ENCODE measurements around the gene RDM1.
A peak's percentile ranks its signal among the peaks of the same experiment; 100 is the strongest.
"Not testable (repeated sequence)": the region's sequence is repeated elsewhere in the genome, so short reads cannot be mapped to it uniquely, and the experiment has no call there.

The RDM1 gene, protein sequence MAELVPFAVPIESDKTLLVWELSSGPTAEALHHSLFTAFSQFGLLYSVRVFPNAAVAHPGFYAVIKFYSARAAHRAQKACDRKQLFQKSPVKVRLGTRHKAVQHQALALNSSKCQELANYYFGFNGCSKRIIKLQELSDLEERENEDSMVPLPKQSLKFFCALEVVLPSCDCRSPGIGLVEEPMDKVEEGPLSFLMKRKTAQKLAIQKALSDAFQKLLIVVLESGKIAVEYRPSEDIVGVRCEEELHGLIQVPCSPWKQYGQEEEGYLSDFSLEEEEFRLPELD

DNA sequence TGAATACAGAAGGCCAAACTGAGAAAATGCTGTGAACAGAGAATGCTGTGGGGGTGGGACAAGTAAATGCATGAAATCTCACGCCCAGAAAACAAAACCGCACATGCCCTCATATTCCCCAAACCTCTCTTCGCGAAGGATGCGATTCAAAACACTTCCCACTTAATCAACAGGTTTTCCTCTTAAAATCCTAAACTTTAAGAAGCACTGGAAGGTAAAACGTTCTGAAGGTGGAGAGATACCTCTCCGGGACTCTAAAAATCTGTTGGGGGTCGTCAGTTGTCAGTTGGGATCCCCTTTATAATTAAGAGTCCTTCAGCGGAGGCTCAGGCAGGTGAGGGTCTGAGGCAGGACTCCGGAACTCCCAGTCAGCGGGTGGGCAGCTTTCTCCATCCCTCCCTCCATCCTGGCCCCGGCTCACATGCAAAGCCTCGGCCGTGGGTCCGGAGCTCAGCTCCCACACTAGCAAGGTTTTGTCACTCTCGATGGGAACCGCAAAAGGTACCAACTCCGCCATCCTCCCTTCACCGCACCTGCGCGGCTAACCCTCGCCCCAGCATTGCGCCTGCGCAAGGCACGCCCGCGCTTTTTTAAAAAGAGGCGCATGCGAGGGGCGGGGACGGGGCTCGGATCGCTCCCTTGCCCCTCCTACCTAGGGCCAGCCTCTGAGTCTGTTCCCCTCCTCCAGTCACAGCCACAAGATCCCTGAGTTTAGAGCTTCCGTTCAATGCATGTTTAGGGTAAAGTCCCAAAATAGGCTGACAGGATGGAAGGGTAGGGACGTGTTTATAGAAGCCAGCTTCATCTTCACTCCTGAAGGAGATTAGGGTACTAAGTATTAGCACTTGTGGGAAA is at the start of gene RDM1:
TSS of gene RDM1 (minus strand) at position 563 of the 855 bp plus-strand sequence. CDS start at position 517, 46 bp downstream.
- DNase-seq: peak; percentile 86 to 89

DNA sequence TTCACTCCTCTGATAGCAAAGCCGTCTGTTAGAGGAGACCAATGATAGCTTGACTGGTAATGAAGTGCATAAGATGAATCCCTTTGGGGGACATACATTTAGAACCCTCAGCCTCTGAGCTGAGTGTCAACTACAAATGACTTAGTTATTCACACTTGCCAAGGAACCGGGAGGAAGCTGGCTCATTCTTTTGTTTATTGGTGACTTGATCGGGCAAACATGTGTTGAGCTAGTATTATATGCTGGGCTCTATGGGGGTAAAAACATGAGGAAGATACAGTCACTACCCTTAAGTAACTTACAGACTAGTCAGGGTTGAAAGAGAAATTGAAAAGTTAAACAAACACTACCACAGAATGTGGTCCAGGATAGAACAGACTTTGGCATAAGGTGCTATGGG is 47.8 kb upstream of the RDM1 start:
- DNase-seq: no peak

DNA sequence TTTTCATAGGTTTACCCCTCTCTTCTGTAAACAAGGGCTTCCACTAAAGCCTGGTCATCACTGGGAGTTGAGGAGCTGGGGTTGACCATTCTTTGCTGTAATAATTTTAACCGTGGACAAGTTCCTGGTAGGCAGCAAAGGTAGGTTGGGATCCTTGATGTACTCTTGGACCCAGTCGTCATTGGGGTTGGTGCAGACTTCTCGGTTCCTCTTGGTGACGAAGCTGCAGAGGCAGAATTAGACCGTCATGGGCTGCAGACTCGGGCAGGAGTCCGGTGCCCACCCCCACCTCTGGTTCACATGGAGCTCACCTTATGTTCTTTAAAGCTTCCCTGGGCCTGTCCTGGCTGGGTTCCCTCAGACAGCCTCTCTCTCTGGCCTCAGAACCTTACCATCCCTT is 46.9 kb upstream of the RDM1 start:
- DNase-seq: no peak

DNA sequence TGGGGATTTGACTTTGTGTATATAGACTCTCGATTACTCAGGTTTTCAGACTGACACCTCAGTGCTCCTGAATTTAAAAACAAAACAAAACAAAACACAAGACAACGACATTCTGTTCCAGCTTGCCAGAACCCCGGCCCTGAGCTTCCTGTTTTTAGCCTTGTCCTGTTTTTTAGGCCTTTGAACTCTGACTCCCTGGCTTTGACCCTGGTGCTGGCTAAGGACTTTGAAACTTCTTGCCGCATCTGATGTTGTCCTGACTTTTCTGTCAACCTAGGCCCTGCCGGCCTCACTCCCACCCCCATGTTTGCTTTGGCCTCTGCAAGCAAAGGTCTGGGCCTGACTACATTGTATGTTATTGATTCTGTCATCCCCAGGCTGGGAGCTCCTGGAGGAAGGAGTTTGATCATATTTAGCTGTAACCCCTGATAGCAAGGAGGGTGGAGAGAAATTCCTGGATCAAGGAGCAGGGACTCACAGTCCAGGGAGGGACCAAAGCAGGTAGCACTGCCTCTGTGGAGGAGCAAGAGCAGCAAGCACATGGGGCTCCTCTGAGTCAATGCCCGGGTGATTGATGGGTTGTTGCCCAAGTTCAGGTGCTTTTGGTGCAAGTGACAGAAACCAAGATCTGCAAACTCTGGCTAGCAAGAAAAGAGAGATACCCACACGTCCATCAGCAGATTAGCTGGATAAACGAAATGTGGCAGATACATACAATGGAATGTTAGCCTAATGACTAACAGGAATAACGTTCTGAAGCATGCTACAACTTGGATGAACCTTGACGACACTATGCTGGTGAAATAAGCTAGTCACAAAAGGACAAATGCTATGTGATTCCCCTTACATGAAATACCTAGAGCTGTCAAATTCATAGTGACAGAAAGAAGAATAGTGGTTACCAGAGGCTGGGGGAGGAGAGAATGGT is 43.0 kb upstream of the RDM1 start:
- DNase-seq: no peak

DNA sequence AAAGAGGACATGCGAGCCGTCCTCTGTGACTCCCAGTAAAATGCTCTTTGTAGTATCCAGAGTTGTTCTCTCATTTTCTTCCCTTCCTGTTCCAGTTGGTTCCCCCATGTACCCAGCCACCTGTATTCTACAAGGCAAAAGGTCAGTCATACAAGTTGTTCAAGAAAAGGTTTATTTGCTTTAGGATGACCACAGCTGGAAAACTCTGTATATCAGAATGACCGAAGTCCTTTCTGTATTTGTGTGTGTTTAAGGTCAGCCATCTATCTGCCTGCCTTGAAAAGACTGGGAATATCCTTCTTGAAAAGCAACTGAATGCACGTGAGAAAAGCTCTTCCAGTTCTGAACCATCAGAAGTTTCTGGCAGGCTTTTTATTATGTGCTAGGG is 42.4 kb upstream of the RDM1 start:
- no peak for DNase-seq

DNA sequence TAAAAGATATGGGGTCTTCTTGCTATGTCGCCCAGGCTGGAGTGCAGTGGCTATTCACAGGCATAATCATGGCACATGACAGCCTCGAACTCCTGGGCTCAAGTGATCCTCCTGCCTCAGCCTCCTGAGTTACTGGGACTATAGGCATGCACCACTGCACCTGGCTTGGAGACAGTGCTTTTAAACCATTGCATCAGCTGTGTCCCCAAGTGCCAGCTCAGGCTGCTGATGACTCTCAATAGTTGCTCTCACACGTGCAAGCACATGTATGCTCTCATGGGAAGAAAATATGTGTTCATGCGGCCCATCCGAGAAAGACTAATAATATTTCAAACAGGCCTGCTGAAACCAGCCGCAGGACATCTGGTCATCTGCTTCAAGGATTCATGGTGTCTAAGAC is 42.0 kb upstream of the RDM1 start:
- no peak for DNase-seq

DNA sequence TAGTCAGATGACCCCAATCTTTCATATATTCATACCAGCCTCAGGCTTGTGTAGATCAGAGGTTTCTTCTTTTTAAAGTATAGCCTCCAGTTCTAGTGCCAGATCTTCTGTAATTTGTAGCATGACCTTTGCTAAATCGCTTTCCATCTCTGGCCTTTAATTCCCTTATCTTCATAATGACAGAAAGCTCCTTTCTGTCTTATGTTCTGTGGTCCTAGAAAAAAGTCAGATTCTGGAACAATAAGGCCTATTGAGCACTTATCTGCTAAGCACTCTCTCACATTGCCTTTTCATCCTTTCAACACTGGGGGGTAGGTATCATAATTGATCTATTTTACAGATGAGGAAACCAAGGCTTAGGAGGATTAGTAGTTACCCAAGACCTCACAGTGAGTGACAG is 41.5 kb upstream of the RDM1 start:
- no peak for DNase-seq

DNA sequence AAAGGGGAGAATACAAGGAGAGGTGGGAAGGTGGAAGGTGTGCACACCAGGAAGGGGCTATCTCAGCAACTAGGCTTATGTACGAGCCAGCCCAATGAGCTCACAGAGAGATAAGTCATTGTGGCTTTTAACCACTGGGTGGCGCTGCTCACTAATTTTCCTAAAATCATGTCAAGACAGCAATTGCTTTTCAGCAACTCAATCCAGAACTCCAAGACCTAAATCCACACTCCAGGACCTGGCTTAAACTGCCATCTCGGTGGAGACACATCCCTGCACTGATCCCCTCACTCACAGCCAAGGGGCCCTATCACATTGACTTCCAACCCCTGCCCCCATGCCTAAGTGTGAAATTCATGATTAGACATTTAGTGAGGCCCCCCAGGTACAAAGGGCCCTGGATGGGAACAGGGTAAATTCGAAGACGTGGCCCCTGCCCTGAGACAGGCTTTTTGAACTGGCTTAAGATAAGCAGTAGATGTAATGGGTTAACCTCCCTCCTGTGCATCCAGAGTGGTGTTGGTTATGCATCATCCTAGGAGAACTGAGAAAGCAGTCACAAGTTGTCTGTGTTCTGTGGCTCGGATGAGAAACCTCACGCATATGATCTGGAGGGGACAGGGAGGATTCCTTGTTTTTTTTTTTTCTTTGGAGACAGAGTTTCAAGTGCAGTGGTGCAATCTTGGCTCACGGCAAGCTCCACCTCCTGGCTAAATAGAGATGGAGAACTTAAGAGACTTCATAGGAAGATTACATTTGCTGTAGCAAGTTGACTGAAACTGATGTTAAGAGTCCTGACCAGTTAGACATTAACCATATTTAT is 39.2 kb upstream of the RDM1 start:
- DNase-seq: peak; percentile 51 to 60

DNA sequence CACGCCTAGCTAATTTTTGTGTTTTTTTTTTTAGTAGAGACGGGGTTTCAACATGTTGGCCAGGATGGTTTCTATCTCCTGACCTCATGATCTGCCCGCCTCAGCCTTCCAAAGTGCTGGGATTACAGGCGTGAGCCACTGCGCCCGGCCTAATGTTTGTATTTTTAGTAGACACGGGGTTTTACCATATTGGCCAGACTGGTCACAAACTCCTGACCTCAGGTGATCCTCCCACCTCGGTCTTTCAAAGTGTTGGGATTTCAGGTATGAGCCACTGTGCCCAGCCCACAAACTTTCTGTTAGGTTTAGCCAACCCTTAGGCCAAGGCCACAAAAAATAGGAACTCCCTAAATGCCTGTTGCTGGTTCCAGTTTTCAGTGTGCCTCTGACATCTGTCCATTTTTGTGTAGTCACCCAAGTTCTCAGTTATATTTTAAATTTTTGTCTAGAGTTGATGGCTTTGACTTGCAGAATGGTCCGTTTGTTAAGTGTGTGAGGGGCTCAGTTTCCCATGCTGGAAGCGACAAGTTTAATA is 38.0 kb upstream of the RDM1 start:
- no peak for DNase-seq

DNA sequence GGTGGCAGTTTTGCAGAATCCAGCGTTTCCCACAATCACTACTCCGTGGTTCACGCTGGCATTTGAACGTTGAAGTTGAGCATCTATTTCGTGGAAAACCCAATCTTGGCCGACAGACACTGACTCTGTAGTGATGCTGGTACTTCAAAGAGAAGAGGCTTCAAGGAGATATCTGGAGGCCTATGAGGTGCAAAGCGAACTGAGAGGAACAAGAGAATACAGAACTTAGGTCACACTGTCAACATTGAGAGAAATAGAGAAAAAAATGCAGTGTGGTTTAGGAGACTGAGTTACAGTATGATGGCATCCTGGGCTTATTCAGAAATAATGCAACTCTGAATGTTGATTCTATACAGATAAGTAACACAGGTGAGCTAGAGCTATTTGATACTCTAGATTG is 34.7 kb upstream of the RDM1 start:
- DNase-seq: no peak

DNA sequence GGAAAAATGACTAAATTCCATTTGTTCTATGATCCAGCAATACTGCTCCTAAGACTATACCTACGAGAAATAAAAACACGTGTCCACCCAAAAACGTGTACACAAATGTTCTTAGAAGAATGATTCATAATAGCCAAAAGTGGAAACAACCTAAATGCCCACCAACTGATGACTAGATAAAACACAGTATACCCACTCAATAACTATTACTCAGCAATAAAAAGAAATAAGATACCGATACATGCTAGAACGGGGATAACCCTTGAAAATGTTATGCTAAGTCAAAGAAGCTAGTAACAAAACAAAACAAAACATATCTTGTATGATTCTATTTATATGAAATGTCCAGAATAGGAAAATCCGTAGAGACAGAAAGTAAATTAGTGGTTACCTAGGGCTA is 33.1 kb upstream of the RDM1 start:
- DNase-seq: no peak

DNA sequence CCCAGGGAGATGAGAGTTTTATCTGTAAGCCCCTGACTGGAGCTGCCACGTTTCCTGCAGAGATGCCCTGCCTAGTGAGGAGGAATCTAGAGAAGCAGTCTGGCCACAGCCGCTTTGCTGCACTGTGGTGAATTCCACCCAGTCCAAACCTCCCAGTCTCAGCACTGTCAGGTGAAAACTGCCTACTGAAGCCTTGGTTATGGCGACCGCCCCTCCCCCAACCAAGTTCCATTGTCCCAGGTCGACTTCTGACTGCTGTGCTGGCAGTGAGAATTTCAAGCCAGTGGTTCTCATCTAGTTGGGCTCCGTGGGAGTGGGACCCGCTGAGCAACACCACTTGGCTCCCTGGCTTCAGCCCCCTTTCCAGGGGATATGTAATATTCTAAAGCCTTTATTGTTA is 23.1 kb upstream of the RDM1 start:
- DNase-seq: no peak

DNA sequence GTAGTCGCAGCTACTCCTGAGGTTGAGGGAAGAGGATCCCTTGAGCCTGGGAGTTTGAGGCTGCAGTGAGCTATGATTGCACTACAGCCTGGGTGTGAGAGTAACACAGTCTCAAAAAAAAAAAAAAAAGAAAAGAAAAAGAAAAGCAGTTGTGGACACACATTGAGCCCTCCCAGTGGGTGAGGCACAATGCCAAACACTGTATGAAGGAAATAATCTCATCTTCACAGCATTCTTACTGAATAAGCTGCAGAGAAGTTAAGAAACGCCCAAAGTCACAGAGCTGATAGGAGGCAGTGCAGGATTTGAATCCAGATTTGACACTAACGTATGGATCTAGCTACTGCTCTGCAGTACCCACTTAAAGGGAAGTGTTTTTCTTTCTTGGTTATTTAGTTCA is 18.8 kb upstream of the RDM1 start:
- no peak for DNase-seq

DNA sequence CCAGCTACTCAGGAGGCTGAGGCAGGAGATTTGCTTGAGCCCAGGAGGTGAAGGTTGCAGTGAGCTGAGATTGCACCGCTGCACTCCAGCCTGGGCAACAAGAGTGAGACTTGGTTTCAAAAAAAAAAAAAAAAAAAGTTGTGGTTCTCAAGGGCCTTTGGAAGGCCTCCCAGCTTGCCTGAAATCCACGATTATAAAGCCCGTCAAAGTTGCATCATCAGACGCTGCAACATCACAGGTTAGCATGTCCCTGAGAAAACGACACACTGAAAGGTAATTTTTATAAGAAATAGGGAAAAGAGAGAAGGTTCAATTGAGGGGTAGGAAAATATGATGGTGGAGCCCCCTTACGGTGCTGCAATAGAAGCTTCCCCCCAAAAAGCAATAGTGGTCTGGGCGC is 17.5 kb upstream of the RDM1 start:
- DNase-seq: no peak

DNA sequence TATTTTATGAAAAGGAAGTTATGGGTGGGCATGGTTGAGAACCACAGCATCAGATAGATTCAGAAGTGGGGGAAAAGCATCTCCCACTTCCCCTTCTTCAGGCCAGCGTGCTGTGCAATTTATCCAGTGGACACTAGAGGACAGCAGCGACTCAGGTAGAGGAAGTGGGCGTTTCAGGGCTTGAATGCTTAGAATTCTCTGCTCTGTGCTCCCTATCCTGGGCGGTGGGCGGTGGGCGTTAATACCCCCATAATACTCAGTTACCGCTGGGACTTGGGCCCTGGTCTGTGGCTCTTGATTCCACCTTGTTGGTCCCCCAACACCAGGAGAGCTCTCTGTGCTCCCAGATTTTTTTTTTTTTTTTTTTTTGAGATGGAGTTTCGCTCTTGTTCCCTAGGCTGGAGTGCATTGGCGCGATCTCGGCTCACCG is 16.6 kb upstream of the RDM1 start:
- peak; percentile 15 to 18 for DNase-seq

DNA sequence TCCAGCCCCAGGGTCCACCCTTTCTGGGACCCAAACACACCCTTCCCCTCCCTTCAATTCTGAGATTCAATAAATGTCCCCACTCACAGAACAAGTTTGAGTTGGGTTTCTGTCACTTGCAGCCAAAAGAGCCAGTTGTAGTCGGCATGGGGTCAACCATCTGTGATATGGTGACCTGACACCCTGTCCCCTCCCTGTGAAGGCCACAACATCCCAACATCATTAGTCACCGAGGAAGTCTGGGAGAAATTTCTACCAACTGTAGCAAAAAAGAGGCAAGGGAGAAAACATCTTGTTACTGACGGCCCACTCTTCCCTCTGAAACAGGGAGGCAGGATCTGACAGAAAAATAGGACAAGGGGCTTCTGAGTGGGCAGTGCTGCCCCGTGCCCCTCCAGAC is 13.6 kb upstream of the RDM1 start:
- no peak for DNase-seq

DNA sequence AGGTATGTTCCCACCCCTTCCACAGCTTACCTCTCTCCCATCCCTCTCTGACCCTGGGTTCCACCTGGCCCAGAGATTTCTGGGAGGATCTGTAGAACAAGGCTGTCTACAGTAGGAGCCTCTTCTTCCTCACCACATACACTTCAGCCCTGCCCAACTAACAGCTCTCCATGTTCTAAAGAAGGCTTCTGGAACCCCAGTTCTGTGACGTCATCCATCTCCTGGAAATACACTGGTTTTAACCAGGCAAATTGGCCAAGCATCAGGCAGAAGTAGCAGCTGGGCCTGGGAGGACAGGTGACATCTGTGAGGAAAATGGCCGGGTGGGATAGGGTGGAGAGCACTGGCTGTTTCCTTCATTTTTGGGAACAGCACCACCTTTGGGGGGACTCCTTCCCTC is 13.0 kb upstream of the RDM1 start, which contains the start of gene LYZL6:
TSS of gene LYZL6 (minus strand) at position 177 of the 400 bp plus-strand sequence. CDS start 4,357 bp downstream, outside the sequence.
- no peak for DNase-seq

DNA sequence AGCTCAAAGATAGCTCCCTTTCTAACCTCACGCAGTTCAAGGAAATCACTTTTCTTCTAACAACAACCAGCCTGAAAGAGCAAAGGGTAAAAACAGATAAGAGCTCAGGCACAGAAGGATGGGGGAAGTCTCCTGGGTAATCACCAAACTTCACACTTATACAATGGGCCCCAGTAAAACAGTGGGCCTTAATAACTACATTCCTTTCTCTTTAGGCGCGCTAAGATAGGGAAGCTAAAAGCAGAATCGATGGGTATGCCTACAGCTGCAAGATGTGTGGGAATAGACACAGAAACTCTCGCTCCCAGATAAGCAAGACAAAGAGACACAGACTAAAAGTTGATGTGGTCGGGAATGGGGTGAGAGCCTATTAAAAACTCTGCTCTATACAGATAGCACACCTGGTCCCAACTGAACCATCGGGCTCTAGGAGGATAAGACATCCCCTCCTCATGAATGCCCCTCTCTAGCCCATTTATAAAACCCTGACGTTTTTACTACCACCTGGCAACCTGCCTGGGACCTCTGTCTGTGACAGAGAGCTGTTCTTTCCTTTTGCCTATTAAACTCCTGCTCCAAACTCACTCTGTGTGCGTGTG is 12.1 kb upstream of the RDM1 start:
- no peak for DNase-seq

DNA sequence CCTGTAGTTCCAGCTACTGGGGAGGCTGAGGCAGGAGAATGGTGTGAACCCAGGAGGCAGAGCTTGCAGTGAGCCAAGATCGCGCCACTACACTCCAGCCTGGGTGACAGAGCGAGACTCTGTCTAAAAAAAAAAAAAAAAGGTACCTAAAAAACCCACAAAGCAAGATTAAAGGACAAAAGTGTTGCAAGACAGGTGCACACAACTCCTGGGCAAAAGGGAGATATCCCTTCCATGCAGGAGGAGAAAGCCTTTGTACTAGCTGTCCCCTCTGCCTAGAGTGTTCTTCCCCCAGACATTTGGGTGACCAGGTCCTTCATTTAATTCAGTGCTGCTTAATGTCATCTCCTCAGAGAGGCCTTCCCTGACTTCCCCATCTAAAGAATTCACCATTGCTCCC is 7.9 kb upstream of the RDM1 start:
- DNase-seq: not testable (repeated sequence)

DNA sequence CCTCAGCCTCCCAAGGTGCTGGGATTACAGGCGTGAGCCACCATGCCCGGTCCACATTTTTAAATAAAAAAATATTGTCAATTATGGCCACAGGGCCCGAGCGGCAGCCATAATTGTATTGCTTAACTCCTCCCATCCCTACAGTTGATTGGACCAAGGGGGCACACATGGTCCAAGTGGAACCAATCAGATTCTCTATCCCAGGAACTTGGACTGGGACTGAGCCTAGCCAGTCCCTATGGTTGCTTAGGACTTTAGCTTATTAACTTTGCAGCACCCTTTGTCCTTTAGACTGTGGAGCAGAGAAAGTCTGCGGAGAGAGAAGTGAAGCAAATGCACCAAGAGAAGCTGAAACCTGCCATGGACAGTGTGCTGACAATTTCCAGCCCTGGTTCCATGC is 5.5 kb upstream of the RDM1 start:
- no peak for DNase-seq

DNA sequence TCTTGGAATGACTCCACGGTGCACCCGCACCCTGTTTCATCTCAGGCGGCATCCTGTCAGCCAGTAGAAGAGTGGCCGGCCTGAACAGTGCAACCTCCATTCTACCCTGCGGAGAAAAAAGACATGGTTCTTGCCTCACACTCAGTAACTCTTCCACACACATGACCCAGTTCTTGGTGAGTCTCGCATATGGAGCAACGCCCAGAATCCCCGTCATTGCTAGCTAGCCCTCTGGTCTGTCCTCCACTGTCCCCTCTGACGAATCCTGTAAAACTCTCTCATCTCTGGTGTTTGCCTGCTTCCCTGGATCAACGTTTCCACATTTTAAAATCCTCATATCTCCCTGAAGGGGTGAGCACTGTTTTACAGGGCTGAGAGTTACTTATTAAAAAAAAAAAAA is 4.2 kb upstream of the RDM1 start:
- no peak for DNase-seq

DNA sequence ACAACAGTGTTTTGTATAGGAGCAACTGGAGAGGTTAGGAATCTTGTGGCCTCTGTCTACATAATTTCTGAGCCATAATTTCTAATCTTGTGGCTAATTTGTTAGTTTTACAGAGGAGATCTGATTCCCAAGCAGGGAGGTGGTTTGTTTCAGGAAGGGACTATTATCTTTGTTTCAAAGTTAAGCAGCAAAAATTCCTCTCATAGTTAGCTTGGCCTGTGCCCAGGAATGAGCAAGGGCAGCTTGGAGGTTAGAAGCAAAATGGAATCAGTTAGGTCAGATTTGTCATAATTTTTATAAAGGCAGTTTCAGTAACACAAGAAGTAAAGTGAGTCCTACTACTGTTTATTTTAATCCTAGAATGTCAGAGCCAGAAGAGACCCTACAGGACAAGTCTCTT is 2.0 kb upstream of the RDM1 start:
- no peak for DNase-seq
